M059J (cell line): ENCODE data around the gene METTL3. TPM values are rescaled to one million over a fixed set of nuclear protein-coding genes. Genes with fewer than 3 reads are reported as not detected.
A peak's percentile ranks its signal among the peaks of the same experiment; 100 is the strongest.

Experiments used
- DNase-seq: peaks from one replicate; pipeline ENCODE4 v3.0.0-alpha.2; 2012; ENCODE audit warnings: low read depth
- total RNA-seq: library from RNA; depleted of rRNA; stranded (reverse); fragments of >200 nt; shearing (Covaris generic); gene quantifications from 2 replicates; pipeline ENCODE4 v1.2.3, GENCODE V29; 2014

The METTL3 gene
- total RNA-seq, 1 experiment from 2014 or later: 35.0 TPM

DNA sequence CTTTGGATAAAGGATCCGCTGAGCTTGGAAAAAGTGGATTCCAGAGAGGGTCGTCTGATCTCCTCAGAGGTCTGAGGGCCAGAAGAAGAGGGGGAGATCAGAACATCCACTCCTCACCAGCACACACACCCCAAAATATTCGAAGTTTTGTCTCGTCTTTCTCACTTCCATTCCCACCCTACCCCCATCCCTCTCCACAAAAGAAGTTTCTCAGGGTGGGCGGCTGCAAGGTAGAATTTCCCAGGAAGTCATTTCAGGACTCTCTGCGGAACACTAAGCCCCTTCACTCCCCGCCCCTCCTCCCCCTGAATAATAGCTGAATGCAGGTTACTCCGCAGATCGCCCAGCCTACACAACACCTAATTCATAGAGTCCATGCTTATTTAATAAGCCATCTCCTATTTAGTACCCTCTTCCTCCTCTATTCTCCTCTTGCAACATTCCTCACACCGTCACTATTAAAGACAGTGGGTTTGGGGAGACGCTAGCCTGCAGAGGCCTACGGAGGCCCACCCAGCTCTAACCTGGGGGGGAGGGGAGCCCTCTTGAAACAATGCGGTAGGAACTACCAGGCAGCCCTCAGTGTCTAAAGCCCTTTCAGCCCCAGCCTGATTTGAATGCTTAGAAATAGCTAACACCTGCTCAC, 15.7 kb upstream of the METTL3 start:
- DNase-seq: no peak

DNA sequence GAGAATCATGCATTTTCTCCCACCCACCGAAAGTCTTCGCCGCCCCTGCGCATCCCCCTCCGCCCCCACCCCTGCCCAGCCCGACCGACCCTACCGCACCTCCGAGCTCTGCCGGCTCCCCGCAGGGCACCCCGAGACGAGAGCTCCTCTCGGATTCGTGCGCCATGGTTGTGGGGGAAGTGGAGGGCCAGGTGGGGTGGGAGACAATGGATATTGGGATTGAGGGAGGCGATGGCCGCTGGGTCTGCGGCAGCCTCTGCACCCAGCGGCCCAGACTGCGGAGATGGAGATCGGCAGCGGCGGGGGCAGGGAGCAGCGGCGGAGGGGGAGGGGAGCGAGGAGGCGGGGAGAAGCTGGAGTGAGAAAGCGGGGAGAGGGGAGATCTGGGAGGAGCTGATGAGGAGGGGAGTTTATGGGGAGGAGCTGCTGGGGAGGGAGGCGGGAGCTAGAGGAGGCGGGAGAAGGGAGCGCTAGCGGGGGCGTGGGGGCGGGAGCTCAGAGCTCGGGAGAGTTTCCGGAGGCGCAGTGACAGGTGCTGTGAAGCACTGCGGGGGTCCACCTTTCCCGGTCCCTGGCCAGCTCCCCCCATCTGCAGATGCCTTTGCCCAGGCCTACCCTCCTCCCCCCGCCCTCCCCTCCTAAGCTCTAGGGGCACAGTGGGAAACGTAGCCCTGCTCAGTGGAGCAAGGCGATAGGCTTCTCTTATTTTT, 15.0 kb upstream of the METTL3 start, which contains the start of gene SALL2:
Gene SALL2, minus strand, starts transcription at position 385 of the 710 bp plus-strand sequence. Its CDS starts 219 bp downstream, at position 166.
- DNase-seq: peak; percentile 36

GRCh38 chr14:21525571-21525961, 14.4 kb upstream of the METTL3 start:
- DNase-seq: no peak

DNA sequence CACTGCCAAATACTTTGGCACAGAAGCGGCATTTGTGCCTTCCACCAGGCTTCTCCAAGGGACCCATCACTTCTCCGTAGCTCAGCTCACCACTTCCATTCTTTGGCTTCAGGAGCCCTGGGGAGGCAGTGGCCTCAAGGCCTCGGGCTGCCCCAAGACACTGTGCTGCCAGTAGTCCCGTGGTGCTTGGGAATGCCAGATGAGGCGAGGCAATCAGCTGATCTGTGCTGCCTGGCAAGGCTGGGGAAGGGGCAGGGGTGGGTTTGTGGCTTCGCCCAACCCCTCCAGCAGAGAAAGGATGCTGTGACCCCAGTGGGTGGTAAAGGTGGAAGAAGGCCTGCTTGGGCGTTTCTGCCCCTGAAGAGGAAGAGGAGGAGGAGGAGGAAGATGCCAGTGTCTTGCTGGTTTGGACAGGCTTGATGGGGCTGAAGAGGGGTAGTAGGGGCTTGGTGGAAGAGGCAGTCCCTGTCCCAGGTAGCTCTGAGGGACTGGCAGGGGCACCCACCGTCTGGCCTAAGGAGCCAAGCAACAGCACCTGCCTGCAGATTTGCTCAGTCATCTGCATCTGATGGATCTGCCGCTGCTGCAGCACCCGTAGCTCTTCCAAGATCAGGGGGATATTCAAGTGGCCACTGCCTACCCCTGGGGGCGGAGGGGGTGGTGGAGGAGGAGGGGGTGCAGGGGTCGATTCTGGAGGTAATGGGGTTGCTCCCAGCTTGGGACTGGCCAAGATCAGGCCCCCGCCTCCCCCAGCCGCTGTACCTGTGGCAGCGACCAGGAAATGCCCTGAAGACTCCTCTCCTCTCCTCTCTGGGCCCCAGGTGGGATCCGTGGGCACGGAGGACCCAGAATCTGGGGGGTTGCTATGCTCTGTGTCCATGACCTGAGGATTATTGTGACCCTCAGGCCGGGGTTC, 13.7 kb upstream of the METTL3 start:
- DNase-seq: no peak

GRCh38 chr14:21523203-21523602, 12.1 kb upstream of the METTL3 start:
- DNase-seq: no peak

- DNase-seq: no peak
Measured at GRCh38 chr14:21521501-21521900, 10.4 kb upstream of the METTL3 start.

- no peak for DNase-seq
Measured at GRCh38 chr14:21520767-21521166, 9.6 kb upstream of the METTL3 start.

DNA sequence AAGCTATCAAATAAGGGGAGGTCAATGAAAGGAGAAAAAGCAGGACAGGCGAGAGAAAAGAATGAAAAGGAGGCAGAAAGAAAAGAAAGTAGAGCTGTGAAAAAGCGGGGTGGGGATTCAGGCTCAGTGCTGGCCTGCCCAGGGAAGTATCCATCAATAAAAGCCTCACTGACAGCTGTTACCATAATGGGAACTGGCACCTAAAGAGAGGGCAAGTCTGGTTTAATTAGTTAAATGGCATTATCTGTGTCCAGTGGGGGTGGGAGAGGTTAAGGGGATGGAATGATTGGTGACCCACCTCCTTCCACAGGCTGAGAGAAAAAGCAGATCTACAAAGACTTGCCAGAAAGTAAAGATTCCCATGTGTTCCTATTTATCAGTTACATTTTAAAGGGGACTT, 7.6 kb upstream of the METTL3 start:
- DNase-seq: no peak

- DNase-seq: no peak
Measured at GRCh38 chr14:21514341-21514740, 3.2 kb upstream of the METTL3 start.

DNA sequence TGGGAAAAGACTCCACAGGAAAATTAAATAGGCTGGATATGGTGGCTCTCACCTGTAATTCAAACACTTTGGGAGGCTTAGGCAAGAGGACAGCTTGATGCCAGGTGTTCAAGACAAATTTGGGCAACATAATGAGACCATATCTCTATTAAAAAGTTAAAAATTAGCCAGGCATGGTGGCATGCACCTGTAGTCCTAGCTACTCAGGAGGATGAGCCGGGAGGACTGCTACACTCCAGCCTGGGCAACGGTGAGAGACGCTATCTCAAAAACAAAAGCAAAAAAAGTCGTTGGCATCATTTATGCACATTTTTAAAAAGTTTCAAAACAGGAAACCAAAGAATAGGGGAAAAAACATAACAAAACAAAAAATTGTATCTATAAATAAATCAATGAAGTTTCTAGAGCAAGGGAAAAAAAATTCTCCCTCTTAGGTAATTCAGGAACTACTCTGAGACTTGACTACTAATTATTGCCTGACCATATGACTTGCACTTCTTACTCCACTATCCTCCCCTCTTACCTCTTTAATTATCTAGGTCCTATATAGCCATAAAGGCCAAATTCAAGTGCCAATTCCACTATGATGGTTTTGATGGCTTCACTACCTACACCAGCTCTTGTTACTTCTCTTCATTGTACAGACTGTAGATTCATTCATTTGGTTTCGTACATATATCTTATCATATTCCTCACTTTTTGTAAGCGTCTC, 1.6 kb downstream of the METTL3 start:
- DNase-seq: no peak

DNA sequence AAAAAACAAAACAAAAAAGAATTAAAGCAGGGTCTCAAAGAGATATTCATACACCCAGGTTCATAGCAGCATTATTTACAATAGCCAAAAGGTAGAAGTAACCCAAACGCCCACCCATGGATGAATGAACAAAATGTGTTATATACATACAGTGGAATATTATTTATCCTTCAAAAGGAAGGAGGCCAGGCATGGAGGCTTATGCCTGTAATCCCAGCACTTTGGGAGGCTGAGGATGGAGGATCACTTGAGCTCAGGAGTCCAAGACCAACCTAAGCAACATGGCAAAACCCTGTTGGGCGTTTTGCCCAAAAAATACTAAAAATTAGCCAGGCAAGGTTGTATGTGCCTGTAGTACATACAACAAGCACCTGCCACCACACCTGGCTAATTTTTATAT, 4.6 kb downstream of the METTL3 start:
- no peak for DNase-seq

DNA sequence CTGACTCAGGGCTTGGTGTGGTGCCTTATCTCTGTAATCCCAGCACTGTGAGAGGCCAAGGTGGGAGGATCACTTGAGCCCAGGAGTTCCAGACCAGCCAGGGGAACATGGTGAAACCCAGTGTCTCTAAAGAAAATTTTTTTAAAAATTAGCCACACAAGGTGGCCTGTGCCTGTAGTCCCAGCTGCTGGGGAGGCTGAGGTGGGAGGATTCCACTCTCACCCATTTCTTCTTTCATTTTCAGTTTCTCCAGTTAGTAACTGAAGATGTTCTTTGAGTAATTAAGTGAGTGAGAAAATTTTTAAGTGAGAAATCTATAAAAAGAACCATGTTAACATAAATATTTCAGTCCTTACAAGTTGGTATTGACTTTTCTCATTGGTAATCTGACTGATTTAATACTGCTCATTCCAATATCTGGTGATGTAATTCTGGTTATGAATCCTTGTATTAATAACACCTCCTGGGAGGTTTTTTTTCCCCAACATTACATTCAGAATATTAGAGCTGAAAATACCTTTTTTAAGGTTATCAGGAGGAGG, 6.1 kb downstream of the METTL3 start:
- no peak for DNase-seq

- DNase-seq: no peak
Measured at GRCh38 chr14:21503376-21503775, 7.8 kb downstream of the METTL3 start.

DNA sequence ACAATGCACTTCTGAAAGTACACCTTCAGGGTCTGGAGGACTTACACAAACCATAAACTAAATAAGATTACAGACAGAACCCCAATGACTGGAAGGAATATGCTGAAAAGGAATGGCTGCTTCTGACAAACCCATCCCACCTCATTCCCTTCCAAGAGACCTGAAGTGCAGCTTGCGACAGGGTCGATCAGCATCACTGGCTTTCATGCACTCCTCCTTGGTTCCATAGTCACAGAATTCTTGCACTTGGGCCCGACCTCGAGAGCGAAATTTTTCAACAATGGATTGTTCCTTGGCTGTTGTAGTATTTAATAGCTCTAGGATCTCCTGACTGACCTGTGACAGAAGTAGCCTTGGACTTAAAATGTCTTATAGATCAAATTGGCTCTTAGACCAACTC, 9.6 kb downstream of the METTL3 start:
- DNase-seq: no peak

DNA sequence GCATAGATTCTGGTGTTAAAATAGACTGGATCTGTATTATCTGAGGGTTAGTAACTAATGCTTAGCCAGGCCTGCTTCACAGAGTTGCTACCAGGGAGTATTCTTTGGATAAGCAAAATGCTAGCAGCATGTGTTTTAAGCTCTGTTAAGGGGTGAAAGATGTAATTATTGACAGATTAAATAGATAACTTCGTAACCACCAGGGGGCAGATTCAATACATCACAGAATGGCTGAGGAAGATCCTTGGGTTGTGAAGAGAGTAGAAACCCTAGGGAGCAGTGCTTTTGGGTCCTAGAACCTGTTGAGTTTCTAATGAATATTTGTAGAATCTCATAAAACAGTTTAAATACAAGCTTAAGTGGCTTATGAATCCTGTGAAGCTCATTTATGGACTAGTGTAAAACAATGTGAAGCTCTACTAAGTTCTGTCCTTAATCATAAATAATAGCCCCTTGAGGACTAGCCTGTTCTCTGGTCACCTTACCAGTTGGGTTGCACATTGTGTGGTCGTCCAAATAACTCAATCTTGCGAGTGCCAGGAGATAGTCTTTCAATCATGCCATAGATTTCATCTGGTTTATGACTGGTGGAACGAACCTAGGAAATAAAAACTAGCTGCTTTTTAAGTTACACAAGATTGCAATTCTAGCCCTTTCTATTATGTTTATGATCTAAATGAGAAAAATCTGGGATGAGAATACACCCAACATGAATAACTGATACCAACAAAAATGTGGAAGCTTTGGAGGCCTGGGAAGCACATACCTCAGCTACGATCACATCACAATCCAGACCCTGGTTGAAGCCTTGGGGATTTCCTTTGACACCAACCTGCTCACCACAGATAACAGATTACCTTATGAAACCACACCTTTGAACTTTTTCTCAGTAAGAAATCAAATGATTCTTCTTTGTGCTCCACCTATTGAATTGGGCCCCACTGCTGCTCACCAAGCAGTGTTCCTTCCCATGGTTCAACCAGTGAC, 12.3 kb downstream of the METTL3 start:
- DNase-seq: peak; percentile 40

DNA sequence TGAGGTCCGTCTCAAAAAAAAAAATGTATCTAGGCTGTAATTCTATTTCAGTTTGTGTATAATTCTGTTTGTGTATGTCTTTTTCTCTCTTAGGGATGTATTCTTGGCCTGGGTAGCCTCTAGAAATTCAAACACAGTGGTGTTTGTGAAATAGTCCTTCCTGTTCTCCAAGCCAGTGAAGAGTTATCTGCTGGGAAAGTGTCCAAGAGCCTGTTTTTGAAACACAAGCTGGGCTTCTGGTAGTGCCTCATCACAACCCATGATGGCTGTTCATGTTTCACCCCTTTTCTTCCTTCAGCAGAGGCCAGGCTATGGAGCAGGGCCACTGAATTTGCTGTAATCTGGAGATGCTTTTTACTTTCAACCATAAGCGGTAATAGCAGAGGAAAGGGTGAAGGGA, 14.7 kb downstream of the METTL3 start:
- no peak for DNase-seq

GRCh38 chr14:21494902-21495762, 16.0 kb downstream of the METTL3 start:
- DNase-seq: no peak

DNA sequence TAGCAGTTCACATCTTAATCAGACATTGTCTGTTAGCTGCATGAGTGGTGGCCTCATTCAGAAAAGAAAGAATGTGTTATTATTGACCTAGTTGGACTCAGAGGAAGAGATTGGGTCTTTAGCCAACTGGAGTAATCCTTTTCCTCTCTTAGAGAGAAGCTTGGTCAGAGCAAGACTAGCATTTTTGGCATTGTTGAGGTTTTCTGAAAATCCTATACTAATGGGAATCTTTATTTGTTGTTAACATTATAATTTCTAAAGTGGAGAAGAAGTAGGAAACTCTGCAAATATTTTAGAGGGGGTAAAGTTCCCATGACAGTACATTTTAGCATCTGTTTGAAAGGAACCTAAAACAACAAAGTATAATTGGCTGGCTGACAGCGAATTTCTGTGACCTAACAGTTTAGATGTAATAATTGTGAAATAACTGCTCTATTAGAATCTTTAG, 24.5 kb downstream of the METTL3 start:
- DNase-seq: peak; percentile 9
